Measurements from ENCODE around the gene SLC5A12.

DNA sequence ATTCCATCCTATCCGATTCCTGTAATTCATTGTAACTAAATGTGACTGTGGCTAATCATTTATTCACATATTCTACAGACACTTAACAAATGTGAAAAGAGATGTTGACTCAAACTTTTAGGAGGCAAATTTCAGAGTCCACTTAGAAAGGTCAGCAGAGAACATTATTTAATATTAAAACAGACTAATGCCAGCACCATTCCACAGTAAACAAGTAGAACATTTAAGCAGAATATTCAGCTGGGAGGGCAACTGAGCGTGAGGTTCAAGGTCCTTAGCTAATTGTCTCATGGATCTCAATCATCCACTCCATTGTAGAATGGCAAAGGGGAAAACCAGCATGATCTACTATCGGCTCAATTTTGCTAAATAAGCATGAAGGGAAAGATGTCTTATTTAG, 5.1 kb upstream of the SLC5A12 start:
- TF ChIP-seq, protein P1, sequence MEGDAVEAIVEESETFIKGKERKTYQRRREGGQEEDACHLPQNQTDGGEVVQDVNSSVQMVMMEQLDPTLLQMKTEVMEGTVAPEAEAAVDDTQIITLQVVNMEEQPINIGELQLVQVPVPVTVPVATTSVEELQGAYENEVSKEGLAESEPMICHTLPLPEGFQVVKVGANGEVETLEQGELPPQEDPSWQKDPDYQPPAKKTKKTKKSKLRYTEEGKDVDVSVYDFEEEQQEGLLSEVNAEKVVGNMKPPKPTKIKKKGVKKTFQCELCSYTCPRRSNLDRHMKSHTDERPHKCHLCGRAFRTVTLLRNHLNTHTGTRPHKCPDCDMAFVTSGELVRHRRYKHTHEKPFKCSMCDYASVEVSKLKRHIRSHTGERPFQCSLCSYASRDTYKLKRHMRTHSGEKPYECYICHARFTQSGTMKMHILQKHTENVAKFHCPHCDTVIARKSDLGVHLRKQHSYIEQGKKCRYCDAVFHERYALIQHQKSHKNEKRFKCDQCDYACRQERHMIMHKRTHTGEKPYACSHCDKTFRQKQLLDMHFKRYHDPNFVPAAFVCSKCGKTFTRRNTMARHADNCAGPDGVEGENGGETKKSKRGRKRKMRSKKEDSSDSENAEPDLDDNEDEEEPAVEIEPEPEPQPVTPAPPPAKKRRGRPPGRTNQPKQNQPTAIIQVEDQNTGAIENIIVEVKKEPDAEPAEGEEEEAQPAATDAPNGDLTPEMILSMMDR (IDR thresholded peaks at IDR 0.05; ENCODE audit: poor library complexity, severe bottlenecking) = no peak
- TF ChIP-seq POLR2AphosphoS5 (IDR thresholded peaks at IDR 0.05) (no peak), EZH2 (IDR thresholded peaks at IDR 0.05; ENCODE audit: borderline replicate concordance, insufficient read depth, low read length, poor library complexity, severe bottlenecking) (no peak), RAD21 (conservative IDR thresholded peaks at IDR 0.05) (no peak)

Measured in neural cell (in vitro differentiated cells).